Panc1 (cell line): ENCODE data around the gene EIF3L. TPM values are rescaled to one million over a fixed set of nuclear protein-coding genes. Genes with fewer than 3 reads are reported as not detected.

Experiments
- ATAC-seq: fragments of 200-7000 bp; cut with Tn5 transposase; 2 replicates; pipeline ENCODE4 v1.9.1; 2020; ENCODE audit warnings: mild to moderate bottlenecking, moderate library complexity
- BruUV-seq: library from RNA; stranded (reverse); fragments of 400-500 nt; replicated peaks from 2 replicates; lab custom pipeline; 2021; lab: Mats Ljungman, UMichigan
- CTCF ChIA-PET: fragments of 300-600 bp; sonication (Branson Sonifier 250); formaldehyde crosslinking; loops from one replicate; lab custom pipeline; 2022; ENCODE audit warnings: antibody characterized with exemption; lab: Charles Lee
- POLR2A ChIA-PET: fragments of 300-600 bp; sonication (Branson Sonifier 250); formaldehyde crosslinking; loops from one replicate; lab custom pipeline; 2022; ENCODE audit warnings: antibody characterized with exemption; lab: Charles Lee
- DNase-seq: peaks from one replicate; pipeline ENCODE4 v3.0.0-alpha.2; 2010; ENCODE audit warnings: low read depth, low spot score
- H3K27ac ChIP-seq: 2 replicates; pipeline ENCODE4 v1.5.1; 2011; ENCODE audit warnings: mild to moderate bottlenecking, low read length, inconsistent platforms
- H3K27me3 ChIP-seq: fragments of 200-500 bp; sonication (Bioruptor generic); 2 replicates; pipeline ENCODE4 v1.6.0; 2014; ENCODE audit warnings: low read length, inconsistent platforms; ENCODE audit not compliant: control insufficient read depth, insufficient read depth
- H3K36me3 ChIP-seq: fragments of 200-500 bp; sonication (Bioruptor generic); 2 replicates; pipeline ENCODE4 v1.5.1; 2014; ENCODE audit warnings: inconsistent platforms, mild to moderate bottlenecking, low read length, moderate library complexity; ENCODE audit not compliant: control insufficient read depth, insufficient read depth
- H3K4me1 ChIP-seq: 2 replicates; pipeline ENCODE4 v1.5.1; 2011; ENCODE audit warnings: inconsistent platforms, mild to moderate bottlenecking, low read length, moderate library complexity; ENCODE audit not compliant: control insufficient read depth, insufficient read depth
- H3K4me3 ChIP-seq, 2 experiments: 2 replicates each; pipeline ENCODE4 v1.5.1; 2011 to 2012; ENCODE audit warnings: low read depth in 2 of 2, low read length in 2 of 2, mild to moderate bottlenecking in 2 of 2, inconsistent platforms in 1 of 2, moderate library complexity in 1 of 2
- H3K9me3 ChIP-seq: fragments of 200-500 bp; sonication (Bioruptor generic); 2 replicates; pipeline ENCODE4 v1.5.1; 2014; ENCODE audit warnings: low read depth, mild to moderate bottlenecking, inconsistent platforms, low read length, moderate library complexity; ENCODE audit not compliant: control insufficient read depth, insufficient read depth
- POLR2AphosphoS5 ChIP-seq: IDR thresholded peaks from 2 replicates; pipeline ENCODE4 v1.6.1; 2012; ENCODE audit warnings: mild to moderate bottlenecking, low read depth, low read length, moderate library complexity
- SIN3A ChIP-seq: IDR thresholded peaks from 2 replicates; pipeline ENCODE4 v1.6.1; 2012; ENCODE audit warnings: low read depth, mild to moderate bottlenecking, low read length, moderate library complexity, borderline replicate concordance; ENCODE audit not compliant: insufficient read depth
- TCF7L2 ChIP-seq: IDR thresholded peaks from 2 replicates; pipeline ENCODE4 v1.6.1; 2011; ENCODE audit warnings: mild to moderate bottlenecking, low read depth, low read length, inconsistent platforms
- in situ Hi-C: cut with HindIII; loops from 2 replicates; pipeline ENCODE4 v1.10.0; 2016; ENCODE audit warnings: low sequenced_read_pairs, low pct_unique_long_range_greater_than_20kb
- intact Hi-C: fragments of 100-400 bp; cut with micrococcal nuclease; formaldehyde crosslinking; loops from one replicate; pipeline ENCODE4 v1.10.0; 2022; ENCODE audit not compliant: unreplicated experiment
- total RNA-seq: library from RNA; stranded (reverse); gene quantifications from one replicate; pipeline ENCODE4 v1.2.1, GENCODE V29; 2021; ENCODE audit not compliant: unreplicated experiment
- TF ChIP-seq, protein P1 (sequence below): fragments of 450-650 bp; IDR thresholded peaks from 2 replicates; pipeline ENCODE4 v1.5.1; 2017; ENCODE audit warnings: mild to moderate bottlenecking
- TF ChIP-seq, protein P2 (sequence below), 2 experiments: IDR thresholded peaks; 2 replicates each; pipeline ENCODE4 v1.6.1; 2011 to 2012; ENCODE audit warnings: low read depth in 2 of 2, control low read depth in 1 of 2, low read length in 1 of 2, mild to moderate bottlenecking in 1 of 2, moderate library complexity in 1 of 2; ENCODE audit not compliant: insufficient read depth in 1 of 2

Gene EIF3L
- total RNA-seq, 1 experiment from 2014 or later, result 211 TPM

GRCh38 chr22:37816543-37817180 is 32.6 kb upstream of the EIF3L start:
- DNase-seq (no peak), ATAC-seq (no peak)
- in situ Hi-C loops (no loop called here), intact Hi-C loops (loop anchor here (5.0 kb wide), 1 partner anchor 46 kb away; no protein-coding TSS in a partner anchor)
- Histone ChIP-seq H3K9me3 (no peaks in the 10 kb centered on the region), H3K27me3 (no peaks in the 10 kb centered on the region), H3K27ac (no peak overlapping the region), H3K4me1 (no peaks in the 10 kb centered on the region), H3K4me3 (no peak overlapping the region), H3K36me3 (no peaks in the 10 kb centered on the region)
- ChIA-PET POLR2A (no interaction called here), CTCF (interaction anchor here (0.6 kb wide), 1 partner anchor 41 kb away, joined by 12 read pairs; no protein-coding TSS in a partner anchor)
- TF ChIP-seq POLR2AphosphoS5, result no peak
- TF ChIP-seq TCF7L2, result no peak
- TF ChIP-seq, protein P1, sequence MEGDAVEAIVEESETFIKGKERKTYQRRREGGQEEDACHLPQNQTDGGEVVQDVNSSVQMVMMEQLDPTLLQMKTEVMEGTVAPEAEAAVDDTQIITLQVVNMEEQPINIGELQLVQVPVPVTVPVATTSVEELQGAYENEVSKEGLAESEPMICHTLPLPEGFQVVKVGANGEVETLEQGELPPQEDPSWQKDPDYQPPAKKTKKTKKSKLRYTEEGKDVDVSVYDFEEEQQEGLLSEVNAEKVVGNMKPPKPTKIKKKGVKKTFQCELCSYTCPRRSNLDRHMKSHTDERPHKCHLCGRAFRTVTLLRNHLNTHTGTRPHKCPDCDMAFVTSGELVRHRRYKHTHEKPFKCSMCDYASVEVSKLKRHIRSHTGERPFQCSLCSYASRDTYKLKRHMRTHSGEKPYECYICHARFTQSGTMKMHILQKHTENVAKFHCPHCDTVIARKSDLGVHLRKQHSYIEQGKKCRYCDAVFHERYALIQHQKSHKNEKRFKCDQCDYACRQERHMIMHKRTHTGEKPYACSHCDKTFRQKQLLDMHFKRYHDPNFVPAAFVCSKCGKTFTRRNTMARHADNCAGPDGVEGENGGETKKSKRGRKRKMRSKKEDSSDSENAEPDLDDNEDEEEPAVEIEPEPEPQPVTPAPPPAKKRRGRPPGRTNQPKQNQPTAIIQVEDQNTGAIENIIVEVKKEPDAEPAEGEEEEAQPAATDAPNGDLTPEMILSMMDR, result no peak
- no peak for TF ChIP-seq SIN3A
- TF ChIP-seq, protein P2, sequence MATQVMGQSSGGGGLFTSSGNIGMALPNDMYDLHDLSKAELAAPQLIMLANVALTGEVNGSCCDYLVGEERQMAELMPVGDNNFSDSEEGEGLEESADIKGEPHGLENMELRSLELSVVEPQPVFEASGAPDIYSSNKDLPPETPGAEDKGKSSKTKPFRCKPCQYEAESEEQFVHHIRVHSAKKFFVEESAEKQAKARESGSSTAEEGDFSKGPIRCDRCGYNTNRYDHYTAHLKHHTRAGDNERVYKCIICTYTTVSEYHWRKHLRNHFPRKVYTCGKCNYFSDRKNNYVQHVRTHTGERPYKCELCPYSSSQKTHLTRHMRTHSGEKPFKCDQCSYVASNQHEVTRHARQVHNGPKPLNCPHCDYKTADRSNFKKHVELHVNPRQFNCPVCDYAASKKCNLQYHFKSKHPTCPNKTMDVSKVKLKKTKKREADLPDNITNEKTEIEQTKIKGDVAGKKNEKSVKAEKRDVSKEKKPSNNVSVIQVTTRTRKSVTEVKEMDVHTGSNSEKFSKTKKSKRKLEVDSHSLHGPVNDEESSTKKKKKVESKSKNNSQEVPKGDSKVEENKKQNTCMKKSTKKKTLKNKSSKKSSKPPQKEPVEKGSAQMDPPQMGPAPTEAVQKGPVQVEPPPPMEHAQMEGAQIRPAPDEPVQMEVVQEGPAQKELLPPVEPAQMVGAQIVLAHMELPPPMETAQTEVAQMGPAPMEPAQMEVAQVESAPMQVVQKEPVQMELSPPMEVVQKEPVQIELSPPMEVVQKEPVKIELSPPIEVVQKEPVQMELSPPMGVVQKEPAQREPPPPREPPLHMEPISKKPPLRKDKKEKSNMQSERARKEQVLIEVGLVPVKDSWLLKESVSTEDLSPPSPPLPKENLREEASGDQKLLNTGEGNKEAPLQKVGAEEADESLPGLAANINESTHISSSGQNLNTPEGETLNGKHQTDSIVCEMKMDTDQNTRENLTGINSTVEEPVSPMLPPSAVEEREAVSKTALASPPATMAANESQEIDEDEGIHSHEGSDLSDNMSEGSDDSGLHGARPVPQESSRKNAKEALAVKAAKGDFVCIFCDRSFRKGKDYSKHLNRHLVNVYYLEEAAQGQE (IDR thresholded peaks at IDR 0.05; ENCODE audit: insufficient read depth in 1 of 2, low read depth in 2 of 2, low read length in 1 of 2), result no peak
- no TSS peak for BruUV-seq

- H3K4me1 ChIP-seq, result no peaks in the 10 kb centered on the region
- H3K9me3 ChIP-seq, result no peaks in the 10 kb centered on the region
- peak; percentile 96 for ATAC-seq
- H3K4me3 ChIP-seq, result peak overlapping the region; percentile 24 to 33; a peak in 3 of 4 replicates
- no peak for DNase-seq
- BruUV-seq, result no TSS peak
- no peaks in the 10 kb centered on the region for H3K27me3 ChIP-seq
- POLR2A ChIA-PET, result interaction anchor here (0.6 to 0.9 kb wide), 2 partner anchors 26 to 40 kb away, joined by 3 to 20 read pairs; partner anchors contain the start of gene ANKRD54
- intact Hi-C loops, result loop anchor here (5.0 kb wide), 1 partner anchor 44 kb away; no protein-coding TSS in a partner anchor
- in situ Hi-C loops, result no loop called here
- TF ChIP-seq SIN3A, result no peak
- TF ChIP-seq, protein P1, result peak; percentile 94
- H3K36me3 ChIP-seq, result no peaks in the 10 kb centered on the region
- H3K27ac ChIP-seq, result peak overlapping the region; percentile 23; the same call in 1 of the 2 replicates
- CTCF ChIA-PET, result interaction anchor here (0.6 to 1.5 kb wide), 5 partner anchors 11 to 1517 kb away, joined by 3 to 8 read pairs (median 6); no protein-coding TSS in a partner anchor
Measured at GRCh38 chr22:37817705-37818408, 31.4 kb upstream of the EIF3L start.
